A549 (cell line): Measurements from ENCODE around the gene SLC26A6.

Experiments
- CEBPB ChIP-seq, 2 experiments: fragments of >200 bp in 1 of 2; sonication (Bioruptor Twin) in 1 of 2; formaldehyde crosslinking in 1 of 2; IDR thresholded peaks; 2 replicates each; pipeline ENCODE4 v1.6.1; 2012 to 2016
- EP300 ChIP-seq, 2 experiments: fragments of >200 bp; sonication (Bioruptor Twin); formaldehyde crosslinking; IDR thresholded peaks; 2 replicates in 1 of 2; 3 replicates in 1 of 2; pipeline ENCODE4 v1.6.1; 2016 to 2017
- HDAC2 ChIP-seq: fragments of 200-600 bp; sonication (generic); IDR thresholded peaks from 2 replicates; pipeline ENCODE4 v1.6.1; 2016
- KDM5A ChIP-seq: fragments of 200-600 bp; sonication (generic); IDR thresholded peaks from 2 replicates; pipeline ENCODE4 v1.6.1; 2016; ENCODE audit warnings: antibody characterized with exemption, mild to moderate bottlenecking
- MYC ChIP-seq: IDR thresholded peaks from 2 replicates; pipeline ENCODE4 v1.6.1; 2012; ENCODE audit warnings: mild to moderate bottlenecking, inconsistent platforms, low read length, improper control_type of control experiment, borderline replicate concordance
- NR3C1 ChIP-seq: fragments of >200 bp; sonication (Bioruptor Twin); formaldehyde crosslinking; IDR thresholded peaks from 3 replicates; pipeline ENCODE4 v1.6.1; 2017
- PHF8 ChIP-seq: fragments of 200-600 bp; sonication (generic); IDR thresholded peaks from 2 replicates; pipeline ENCODE4 v1.6.1; 2016; ENCODE audit warnings: low read depth, mild to moderate bottlenecking, antibody characterized with exemption, moderate library complexity, borderline replicate concordance
- POLR2A ChIP-seq: IDR thresholded peaks from 2 replicates; pipeline ENCODE4 v1.6.1; 2012; ENCODE audit warnings: mild to moderate bottlenecking, low read length
- RCOR1 ChIP-seq: fragments of 150-350 bp; IDR thresholded peaks from 2 replicates; pipeline ENCODE4 v1.6.1; 2014; ENCODE audit warnings: antibody characterized with exemption, low read length, low read depth
- SMC3 ChIP-seq: fragments of >200 bp; sonication (Bioruptor Twin); formaldehyde crosslinking; IDR thresholded peaks from 3 replicates; pipeline ENCODE4 v1.6.1; 2018; ENCODE audit warnings: inconsistent platforms
- SREBF2 ChIP-seq: fragments of 450-650 bp; IDR thresholded peaks from 2 replicates; pipeline ENCODE4 v1.6.1; 2014; ENCODE audit warnings: mild to moderate bottlenecking, moderate library complexity
- TF ChIP-seq, protein P1 (sequence below): fragments of >200 bp; sonication (Bioruptor Twin); formaldehyde crosslinking; IDR thresholded peaks from 3 replicates; pipeline ENCODE4 v1.5.1; 2016

GRCh38 chr3:48584836-48585235, 50.4 kb downstream of the SLC26A6 start:
- TF ChIP-seq, protein P1, sequence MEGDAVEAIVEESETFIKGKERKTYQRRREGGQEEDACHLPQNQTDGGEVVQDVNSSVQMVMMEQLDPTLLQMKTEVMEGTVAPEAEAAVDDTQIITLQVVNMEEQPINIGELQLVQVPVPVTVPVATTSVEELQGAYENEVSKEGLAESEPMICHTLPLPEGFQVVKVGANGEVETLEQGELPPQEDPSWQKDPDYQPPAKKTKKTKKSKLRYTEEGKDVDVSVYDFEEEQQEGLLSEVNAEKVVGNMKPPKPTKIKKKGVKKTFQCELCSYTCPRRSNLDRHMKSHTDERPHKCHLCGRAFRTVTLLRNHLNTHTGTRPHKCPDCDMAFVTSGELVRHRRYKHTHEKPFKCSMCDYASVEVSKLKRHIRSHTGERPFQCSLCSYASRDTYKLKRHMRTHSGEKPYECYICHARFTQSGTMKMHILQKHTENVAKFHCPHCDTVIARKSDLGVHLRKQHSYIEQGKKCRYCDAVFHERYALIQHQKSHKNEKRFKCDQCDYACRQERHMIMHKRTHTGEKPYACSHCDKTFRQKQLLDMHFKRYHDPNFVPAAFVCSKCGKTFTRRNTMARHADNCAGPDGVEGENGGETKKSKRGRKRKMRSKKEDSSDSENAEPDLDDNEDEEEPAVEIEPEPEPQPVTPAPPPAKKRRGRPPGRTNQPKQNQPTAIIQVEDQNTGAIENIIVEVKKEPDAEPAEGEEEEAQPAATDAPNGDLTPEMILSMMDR, result no peak
- TF ChIP-seq EP300 (IDR thresholded peaks at IDR 0.05) (no peak), POLR2A (no peak), SMC3 (no peak), RCOR1 (no peak), SREBF2 (no peak), NR3C1 (no peak), CEBPB (IDR thresholded peaks at IDR 0.05) (no peak), KDM5A (no peak), MYC (no peak), PHF8 (no peak), HDAC2 (no peak)
